Measurements from ENCODE around the gene NANOS2. TPM values are rescaled to one million over a fixed set of nuclear protein-coding genes. Genes with fewer than 3 reads are reported as not detected.
"Not testable (repeated sequence)": the region's sequence is repeated elsewhere in the genome, so short reads cannot be mapped to it uniquely, and the experiment has no call there.

The NANOS2 gene
- total and polyA plus RNA-seq, 12 donors: not detected

DNA sequence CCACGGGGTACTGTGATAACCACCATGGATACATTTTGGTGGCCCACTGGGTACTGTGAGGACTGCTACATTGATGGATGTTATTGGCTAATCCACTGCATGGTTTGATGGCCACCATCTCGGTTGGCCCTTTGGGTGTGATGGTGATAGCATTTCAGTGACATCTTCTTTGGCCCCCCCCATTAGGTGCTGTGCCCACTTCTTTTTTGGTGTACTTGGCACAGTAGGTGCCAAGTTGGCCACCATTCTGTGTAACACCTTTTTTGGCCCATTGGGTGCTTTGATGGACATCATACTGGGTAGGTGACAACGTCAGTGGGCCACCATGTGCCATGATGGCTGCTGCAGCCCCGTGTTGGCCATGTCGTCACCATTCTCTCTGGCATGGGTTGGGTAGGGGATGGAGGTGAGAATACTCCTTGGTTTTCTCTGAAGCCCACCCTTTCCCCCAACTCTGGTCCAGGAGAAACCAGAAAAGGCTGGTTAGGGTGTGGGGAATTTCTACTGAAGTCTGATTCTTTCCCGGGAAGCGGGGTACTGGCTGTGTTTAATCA lies 41.3 kb downstream of the NANOS2 start:
- no peaks in the 10 kb centered on the region for H3K9me3 ChIP-seq (replicated peaks in 1 of 3)
- WGBS, 4 donors: 79 to 94% (median 84%) methylated on average over 6 to 7 of the region's 7 CpGs
- no peaks in the 10 kb centered on the region for H3K36me3 ChIP-seq (replicated peaks in 1 of 2)
- no peak overlapping the region for H3K27ac ChIP-seq
- H3K4me3 ChIP-seq: no peak overlapping the region
- H3K4me1 ChIP-seq (replicated peaks in 1 of 2): no peaks in the 10 kb centered on the region
- no peak for TF ChIP-seq POLR2A (IDR thresholded peaks at IDR 0.05)
- TF ChIP-seq, protein P1, sequence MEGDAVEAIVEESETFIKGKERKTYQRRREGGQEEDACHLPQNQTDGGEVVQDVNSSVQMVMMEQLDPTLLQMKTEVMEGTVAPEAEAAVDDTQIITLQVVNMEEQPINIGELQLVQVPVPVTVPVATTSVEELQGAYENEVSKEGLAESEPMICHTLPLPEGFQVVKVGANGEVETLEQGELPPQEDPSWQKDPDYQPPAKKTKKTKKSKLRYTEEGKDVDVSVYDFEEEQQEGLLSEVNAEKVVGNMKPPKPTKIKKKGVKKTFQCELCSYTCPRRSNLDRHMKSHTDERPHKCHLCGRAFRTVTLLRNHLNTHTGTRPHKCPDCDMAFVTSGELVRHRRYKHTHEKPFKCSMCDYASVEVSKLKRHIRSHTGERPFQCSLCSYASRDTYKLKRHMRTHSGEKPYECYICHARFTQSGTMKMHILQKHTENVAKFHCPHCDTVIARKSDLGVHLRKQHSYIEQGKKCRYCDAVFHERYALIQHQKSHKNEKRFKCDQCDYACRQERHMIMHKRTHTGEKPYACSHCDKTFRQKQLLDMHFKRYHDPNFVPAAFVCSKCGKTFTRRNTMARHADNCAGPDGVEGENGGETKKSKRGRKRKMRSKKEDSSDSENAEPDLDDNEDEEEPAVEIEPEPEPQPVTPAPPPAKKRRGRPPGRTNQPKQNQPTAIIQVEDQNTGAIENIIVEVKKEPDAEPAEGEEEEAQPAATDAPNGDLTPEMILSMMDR (IDR thresholded peaks at IDR 0.05): no peak
- intact Hi-C loops (cut with DNase I): no loop called here
- H3K27me3 ChIP-seq: no peaks in the 10 kb centered on the region
- DNase-seq: no peak

DNA sequence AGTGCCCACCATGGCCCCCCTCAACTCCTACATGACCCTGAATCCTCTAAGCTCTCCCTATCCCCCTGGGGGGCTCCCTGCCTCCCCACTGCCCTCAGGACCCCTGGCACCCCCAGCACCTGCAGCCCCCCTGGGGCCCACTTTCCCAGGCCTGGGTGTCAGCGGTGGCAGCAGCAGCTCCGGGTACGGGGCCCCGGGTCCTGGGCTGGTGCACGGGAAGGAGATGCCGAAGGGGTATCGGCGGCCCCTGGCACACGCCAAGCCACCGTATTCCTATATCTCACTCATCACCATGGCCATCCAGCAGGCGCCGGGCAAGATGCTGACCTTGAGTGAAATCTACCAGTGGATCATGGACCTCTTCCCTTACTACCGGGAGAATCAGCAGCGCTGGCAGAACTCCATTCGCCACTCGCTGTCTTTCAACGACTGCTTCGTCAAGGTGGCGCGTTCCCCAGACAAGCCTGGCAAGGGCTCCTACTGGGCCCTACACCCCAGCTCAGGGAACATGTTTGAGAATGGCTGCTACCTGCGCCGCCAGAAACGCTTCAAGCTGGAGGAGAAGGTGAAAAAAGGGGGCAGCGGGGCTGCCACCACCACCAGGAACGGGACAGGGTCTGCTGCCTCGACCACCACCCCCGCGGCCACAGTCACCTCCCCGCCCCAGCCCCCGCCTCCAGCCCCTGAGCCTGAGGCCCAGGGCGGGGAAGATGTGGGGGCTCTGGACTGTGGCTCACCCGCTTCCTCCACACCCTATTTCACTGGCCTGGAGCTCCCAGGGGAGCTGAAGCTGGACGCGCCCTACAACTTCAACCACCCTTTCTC lies 42.3 kb downstream of the NANOS2 start:
- no peaks in the 10 kb centered on the region for H3K9me3 ChIP-seq (replicated peaks in 1 of 3)
- H3K4me1 ChIP-seq (replicated peaks in 1 of 2): no peaks in the 10 kb centered on the region
- WGBS, 4 donors: 82 to 87% (median 85%) methylated on average over 25 to 34 of the region's 34 CpGs
- no peaks in the 10 kb centered on the region for H3K36me3 ChIP-seq (replicated peaks in 1 of 2)
- H3K27me3 ChIP-seq: no peaks in the 10 kb centered on the region
- intact Hi-C loops (cut with DNase I): no loop called here
- TF ChIP-seq, protein P1 (IDR thresholded peaks at IDR 0.05): no peak
- TF ChIP-seq POLR2A (IDR thresholded peaks at IDR 0.05): no peak
- no peak for DNase-seq
- H3K4me3 ChIP-seq: no peak overlapping the region
- H3K27ac ChIP-seq: no peak overlapping the region

DNA sequence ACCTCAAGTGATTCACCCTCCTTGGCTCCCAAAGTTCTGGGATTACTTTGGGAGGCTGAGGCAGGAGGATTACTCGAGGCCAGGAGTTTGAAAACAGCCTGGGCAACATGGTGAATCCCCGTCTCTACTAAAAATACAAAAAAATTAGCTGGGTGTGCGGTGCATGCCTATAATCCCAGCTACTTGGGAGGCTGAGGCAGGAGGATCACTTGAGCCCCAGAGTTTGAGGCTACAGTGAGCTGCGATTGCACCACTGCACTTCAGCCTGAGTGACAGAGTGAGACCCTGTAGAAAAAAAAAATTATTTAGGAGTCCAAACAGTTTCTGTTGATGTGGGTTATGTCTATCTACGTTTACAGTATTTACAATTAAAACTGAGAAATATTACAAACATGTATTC lies 43.8 kb downstream of the NANOS2 start:
- DNase-seq: no peak
- intact Hi-C loops (cut with DNase I): no loop called here
- Histone ChIP-seq H3K4me3 (no peak overlapping the region), H3K9me3 (replicated peaks in 1 of 3) (no peaks in the 10 kb centered on the region), H3K4me1 (replicated peaks in 1 of 2) (no peaks in the 10 kb centered on the region), H3K27ac (no peak overlapping the region), H3K36me3 (replicated peaks in 1 of 2) (no peaks in the 10 kb centered on the region), H3K27me3 (no peaks in the 10 kb centered on the region)
- WGBS, 4 donors: 76 to 84% (median 82%) methylated on average over 5 of the region's 5 CpGs
- TF ChIP-seq POLR2A (IDR thresholded peaks at IDR 0.05): no peak

DNA sequence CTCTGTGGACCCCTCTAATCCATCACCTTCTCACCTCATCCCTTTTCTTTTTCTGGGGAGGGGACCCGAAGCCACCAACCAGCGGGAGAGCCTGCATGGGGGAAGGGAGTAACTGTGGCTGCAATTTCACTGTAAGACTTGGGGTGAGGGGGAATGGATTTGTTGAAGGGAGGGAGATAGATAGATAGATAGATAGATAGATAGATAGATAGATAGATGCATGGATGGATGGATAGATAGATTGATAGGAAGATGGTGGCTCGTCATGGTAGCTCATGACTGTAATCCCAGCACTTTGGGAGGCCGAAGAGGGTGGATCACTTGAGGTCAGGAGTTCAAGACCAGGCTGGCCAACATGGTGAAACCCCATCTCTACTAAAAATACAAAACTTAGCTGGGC lies 47.3 kb downstream of the NANOS2 start:
- Histone ChIP-seq H3K4me1 (replicated peaks in 1 of 2) (peaks cover 7 to 12% of the 10 kb centered on the region in 2 donors), H3K27me3 (peaks cover 11% of the 10 kb centered on the region)
- H3K4me3 ChIP-seq; intact Hi-C loops (cut with DNase I); H3K9me3 ChIP-seq (replicated peaks in 1 of 3); DNase-seq; H3K27ac ChIP-seq; H3K36me3 ChIP-seq (replicated peaks in 1 of 2): not testable (repeated sequence)
- 61 to 73% (median 69%) methylated on average over 4 of the region's 4 CpGs for WGBS, 4 donors

DNA sequence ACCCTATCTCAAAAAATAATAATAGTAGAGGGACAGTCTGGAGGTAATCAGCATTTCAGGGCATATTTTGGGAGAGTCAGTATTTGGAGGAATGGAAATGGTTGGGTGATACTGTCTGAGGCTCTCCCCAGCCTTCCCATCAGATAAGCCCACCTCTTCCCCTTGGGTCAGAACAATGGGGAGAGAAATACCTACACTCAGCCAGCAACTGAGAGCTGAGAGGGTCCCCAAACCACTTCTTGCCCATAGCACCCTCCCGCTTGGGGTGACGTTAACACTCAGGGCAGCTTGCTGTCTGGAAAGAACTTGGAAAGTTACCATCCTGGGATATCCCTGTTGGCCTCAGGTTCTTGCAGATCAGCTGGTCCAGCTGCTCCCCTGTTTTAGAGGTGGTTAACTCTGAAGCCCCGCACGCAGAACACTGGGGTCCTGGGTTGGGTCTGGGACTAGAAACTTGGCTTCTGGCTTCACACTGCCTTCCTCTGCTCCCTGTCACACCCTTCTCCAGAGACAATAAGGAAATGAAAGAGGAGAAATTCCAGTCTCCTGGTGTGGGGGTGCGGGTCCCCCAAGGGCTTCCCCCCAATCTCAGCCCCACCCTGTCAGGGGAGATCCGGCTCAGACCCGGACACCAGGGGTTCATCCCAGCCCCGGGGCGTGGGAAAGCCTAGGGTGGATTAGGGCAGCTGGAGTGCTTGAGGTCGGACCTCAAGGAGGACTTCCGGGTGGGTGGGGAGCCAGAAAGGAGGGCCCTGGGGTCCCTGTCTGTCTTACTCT lies 48.0 kb downstream of the NANOS2 start:
- 68 to 80% (median 70%) methylated on average over 8 to 11 of the region's 11 CpGs for WGBS, 4 donors
- no peaks in the 10 kb centered on the region for H3K36me3 ChIP-seq (replicated peaks in 1 of 2)
- H3K4me1 ChIP-seq (replicated peaks in 1 of 2): peaks cover 7 to 19% of the 10 kb centered on the region in 2 donors
- peaks cover 11% of the 10 kb centered on the region for H3K27me3 ChIP-seq
- intact Hi-C loops (cut with DNase I): no loop called here
- no peak overlapping the region for H3K4me3 ChIP-seq
- TF ChIP-seq, protein P1 (IDR thresholded peaks at IDR 0.05): no peak
- TF ChIP-seq POLR2A (IDR thresholded peaks at IDR 0.05): no peak
- DNase-seq: no peak
- no peak overlapping the region for H3K27ac ChIP-seq
- H3K9me3 ChIP-seq (replicated peaks in 1 of 3): no peaks in the 10 kb centered on the region

All from adrenal gland (tissue), 12 donors.